SW480 (cell line): ENCODE measurements around the gene MOV10.
"Not testable (repeated sequence)": the region's sequence is repeated elsewhere in the genome, so short reads cannot be mapped to it uniquely, and the experiment has no call there.

Source experiments
- DNase-seq: peaks from one replicate; pipeline ENCODE4 v3.0.0-alpha.2; 2016; ENCODE audit warnings: low spot score

Gene MOV10

GRCh38 chr1:112714313-112715263, 40.1 kb downstream of the MOV10 start:
- DNase-seq = no peak

GRCh38 chr1:112715264-112716053, 41.0 kb downstream of the MOV10 start, which contains the start of gene PPM1J:
Gene PPM1J (minus strand): TSS chr1:112715332. CDS start chr1:112715301, 31 bp downstream.
- DNase-seq = peak; percentile 88

GRCh38 chr1:112716133-112716720, 41.8 kb downstream of the MOV10 start:
- DNase-seq = peak; percentile 82

- DNase-seq = no peak
These were observed 42.9 kb downstream of the MOV10 start for GRCh38 chr1:112717263-112717873.

- DNase-seq = peak; percentile 70
These were observed 44.4 kb downstream of the MOV10 start for GRCh38 chr1:112718691-112719418.

- no peak for DNase-seq
These were observed 45.2 kb downstream of the MOV10 start for GRCh38 chr1:112719706-112720105.

GRCh38 chr1:112720800-112721199, 46.3 kb downstream of the MOV10 start:
- DNase-seq = no peak

- DNase-seq = not testable (repeated sequence)
These were observed 46.8 kb downstream of the MOV10 start for GRCh38 chr1:112721294-112721693.

GRCh38 chr1:112721966-112722524, 47.6 kb downstream of the MOV10 start:
- DNase-seq = no peak

GRCh38 chr1:112722601-112723510, 48.4 kb downstream of the MOV10 start:
- DNase-seq = no peak

- no peak for DNase-seq
These were observed 49.0 kb downstream of the MOV10 start for GRCh38 chr1:112723511-112723839.

GRCh38 chr1:112724240-112724639, 49.8 kb downstream of the MOV10 start:
- not testable (repeated sequence) for DNase-seq

GRCh38 chr1:112727716-112728115, 53.3 kb downstream of the MOV10 start:
- DNase-seq = no peak

- DNase-seq = not testable (repeated sequence)
These were observed 54.0 kb downstream of the MOV10 start for GRCh38 chr1:112728306-112728971.

GRCh38 chr1:112729011-112729410, 54.6 kb downstream of the MOV10 start:
- not testable (repeated sequence) for DNase-seq

- no peak for DNase-seq
These were observed 55.5 kb downstream of the MOV10 start for GRCh38 chr1:112729909-112730308.

- no peak for DNase-seq
These were observed 57.0 kb downstream of the MOV10 start for GRCh38 chr1:112731451-112731850.

- peak; percentile 49 for DNase-seq
These were observed 61.3 kb downstream of the MOV10 start for GRCh38 chr1:112735752-112736151.

GRCh38 chr1:112737573-112737972, 63.1 kb downstream of the MOV10 start:
- DNase-seq = peak; percentile 16
